Naive B cell (primary cell): ENCODE results near the gene CADM4. TPM values are rescaled to one million over a fixed set of nuclear protein-coding genes. Genes with fewer than 3 reads are reported as not detected.
A peak's percentile ranks its signal among the peaks of the same experiment; 100 is the strongest.
"Not testable (repeated sequence)": the region's sequence is repeated elsewhere in the genome, so short reads cannot be mapped to it uniquely, and the experiment has no call there.

Experiments
- ATAC-seq, 2 donors: fragments of 150-1000 bp; cut with Tn5 transposase; 2 replicates each; pipeline ENCODE4 v1.10.0; 2021; ENCODE audit warnings: low read depth in 2 of 2, mild to moderate bottlenecking in 2 of 2, moderate library complexity in 2 of 2
- DNase-seq: peaks from one replicate; pipeline ENCODE4 v3.0.0; 2022
- H3K27ac Mint-ChIP-seq, 6 donors: one replicate each; pipeline ENCODE4 v1.8.0; 2020 to 2022; ENCODE audit warnings: mild to moderate bottlenecking in 6 of 6, mixed read lengths in 6 of 6, moderate library complexity in 5 of 6, inconsistent platforms in 2 of 6
- H3K27me3 Mint-ChIP-seq, 3 donors: one replicate each; pipeline ENCODE4 v1.8.0; 2021 to 2022; ENCODE audit warnings: mixed read lengths in 3 of 3, mild to moderate bottlenecking in 1 of 3
- H3K36me3 Mint-ChIP-seq, 2 donors: one replicate each; pipeline ENCODE4 v1.8.0; 2020 to 2022; ENCODE audit warnings: mixed read lengths in 2 of 2, inconsistent platforms in 1 of 2, mild to moderate bottlenecking in 1 of 2
- H3K4me1 Mint-ChIP-seq, 3 donors: one replicate each; pipeline ENCODE4 v1.8.0; 2020 to 2022; ENCODE audit warnings: mixed read lengths in 3 of 3, inconsistent platforms in 1 of 3, mild to moderate bottlenecking in 1 of 3, moderate library complexity in 1 of 3
- H3K4me3 Mint-ChIP-seq, 8 donors: one replicate each; pipeline ENCODE4 v1.8.0; 2020 to 2022; ENCODE audit warnings: mild to moderate bottlenecking in 8 of 8, mixed read lengths in 8 of 8, moderate library complexity in 8 of 8, inconsistent platforms in 2 of 8
- H3K9me3 Mint-ChIP-seq, 7 donors: one replicate each; pipeline ENCODE4 v1.8.0; 2020 to 2022; ENCODE audit warnings: mixed read lengths in 7 of 7, mild to moderate bottlenecking in 5 of 7, inconsistent platforms in 2 of 7, moderate library complexity in 1 of 7
- polyA plus RNA-seq, 6 donors: library from polyadenylated mRNA; unstranded; fragments of 300-500 nt; fragmentation: Illumina TruSeq; gene quantifications; one replicate each; pipeline ENCODE4 v1.2.3, GENCODE V29; 2021; ENCODE audit warnings: low read depth in 6 of 6

CADM4 gene, protein sequence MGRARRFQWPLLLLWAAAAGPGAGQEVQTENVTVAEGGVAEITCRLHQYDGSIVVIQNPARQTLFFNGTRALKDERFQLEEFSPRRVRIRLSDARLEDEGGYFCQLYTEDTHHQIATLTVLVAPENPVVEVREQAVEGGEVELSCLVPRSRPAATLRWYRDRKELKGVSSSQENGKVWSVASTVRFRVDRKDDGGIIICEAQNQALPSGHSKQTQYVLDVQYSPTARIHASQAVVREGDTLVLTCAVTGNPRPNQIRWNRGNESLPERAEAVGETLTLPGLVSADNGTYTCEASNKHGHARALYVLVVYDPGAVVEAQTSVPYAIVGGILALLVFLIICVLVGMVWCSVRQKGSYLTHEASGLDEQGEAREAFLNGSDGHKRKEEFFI
- polyA plus RNA-seq = under 1 TPM in 4 of 6 donors, not detected in 2; 0.12 to 0.22 (median 0.19) TPM

DNA sequence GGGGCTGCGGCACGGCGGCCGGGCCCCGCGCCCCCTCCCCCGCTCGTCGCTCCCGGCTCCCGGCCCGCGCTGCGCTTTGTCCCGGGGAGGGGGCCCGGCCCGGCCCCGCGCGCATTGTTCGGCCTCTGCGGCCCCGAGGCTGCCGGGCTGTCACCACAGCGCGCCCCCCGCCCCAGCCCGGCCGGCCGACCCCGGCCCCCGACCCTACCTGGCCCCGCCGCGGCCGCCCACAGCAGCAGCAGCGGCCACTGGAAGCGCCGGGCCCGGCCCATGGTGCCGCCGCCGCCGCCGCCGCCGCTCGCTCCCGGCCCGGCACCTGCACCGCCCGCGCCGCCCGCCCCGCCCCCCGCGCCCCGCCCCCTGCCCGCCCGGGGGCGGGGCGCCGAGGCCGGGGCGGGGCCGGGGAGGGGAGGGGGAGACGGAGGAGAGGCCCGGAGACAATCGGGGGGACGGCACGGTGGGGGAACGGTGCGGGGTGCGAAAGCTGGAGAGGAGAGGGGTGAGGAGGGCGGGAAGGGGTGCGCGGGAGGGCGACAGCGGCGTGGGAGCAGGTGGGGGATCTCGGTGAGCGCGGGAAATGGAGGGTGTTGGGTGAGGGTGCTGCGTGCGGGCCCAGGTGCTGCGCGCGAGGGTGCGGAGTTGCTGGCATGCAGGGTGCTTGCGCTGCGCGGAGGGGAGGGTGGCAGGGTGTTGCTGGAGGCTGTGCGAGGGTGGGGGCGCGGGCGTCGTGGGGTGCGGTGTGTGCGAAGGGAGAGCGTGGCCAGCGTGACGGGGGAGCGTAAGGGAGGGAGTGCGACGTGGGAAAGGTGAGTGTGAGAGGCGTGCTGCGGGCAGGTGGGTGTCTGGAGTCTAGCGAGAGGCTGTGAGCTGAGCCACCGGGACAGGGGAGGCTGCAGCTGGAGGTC is at the start of gene CADM4:
CADM4 (minus strand) TSS at position 332 of the 905 bp plus-strand sequence; CDS start at position 272, 60 bp downstream.
- Mint-ChIP-seq H3K4me1 (peaks cover 23 to 34% (median 33%) of the 10 kb centered on the region in 3 donors), H3K27ac (peak within 1 kb of the TSS in 5 of 6 donors; percentile 23 to 90 (median 65)), H3K9me3 (no peaks in the 10 kb centered on the region), H3K36me3 (no peaks in the 10 kb centered on the region), H3K4me3 (peak within 1 kb of the TSS; percentile 79 to 92 (median 86)), H3K27me3 (peaks cover 11 to 65% (median 63%) of the 10 kb centered on the region in 3 donors)
- peak; percentile 69 to 78 for ATAC-seq
- DNase-seq = peak; percentile 27

DNA sequence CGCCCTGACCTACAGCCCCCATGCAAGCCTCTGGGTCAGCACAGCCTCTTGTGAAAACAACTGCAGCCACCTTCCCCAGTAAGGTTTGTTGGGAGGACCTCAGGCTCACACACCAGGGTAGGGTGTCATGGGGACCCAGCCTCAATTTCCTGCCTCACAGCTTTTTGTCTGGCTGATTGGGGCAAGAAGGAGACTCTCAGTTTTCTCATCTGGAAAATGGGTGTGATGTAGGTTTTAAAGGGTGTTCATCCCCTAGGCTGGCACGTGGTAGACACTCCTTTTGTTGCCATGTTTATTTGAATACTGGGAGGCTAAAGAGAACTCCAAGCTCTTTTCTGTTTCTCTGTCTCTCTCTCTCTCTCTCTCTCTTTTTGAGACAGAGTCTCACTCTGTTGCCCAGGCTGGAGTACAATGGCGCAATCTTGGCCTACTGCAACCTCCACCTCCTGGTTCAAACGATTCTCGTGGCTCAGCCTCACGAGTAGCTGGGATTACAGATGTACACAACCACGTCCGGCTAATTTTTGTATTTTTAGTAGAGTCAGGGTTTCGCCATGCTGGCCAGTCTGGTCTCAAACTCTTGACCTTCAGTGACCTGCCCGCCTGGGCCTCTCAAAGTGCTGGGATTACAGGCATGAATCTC is 48.5 kb upstream of the CADM4 start:
- Mint-ChIP-seq H3K36me3 (peaks cover 0 to 16% of the 10 kb centered on the region in 2 donors), H3K27me3 (peaks cover 4 to 15% (median 7%) of the 10 kb centered on the region in 3 donors), H3K4me3 (no peak overlapping the region), H3K4me1 (peaks cover 0 to 3% (median 0%) of the 10 kb centered on the region in 3 donors), H3K27ac (peak overlapping the region in 1 of 6 donors; percentile 63), H3K9me3 (peaks cover 5 to 20% (median 13%) of the 10 kb centered on the region in 7 donors)
- no peak for DNase-seq
- ATAC-seq = no peak

- peaks cover 0 to 3% (median 0%) of the 10 kb centered on the region in 3 donors for H3K4me1 Mint-ChIP-seq
- H3K27ac Mint-ChIP-seq = no peak overlapping the region
- no peak for ATAC-seq
- H3K36me3 Mint-ChIP-seq = peaks cover 0 to 12% of the 10 kb centered on the region in 2 donors
- peak overlapping the region in 1 of 8 donors; percentile 59 for H3K4me3 Mint-ChIP-seq
- H3K9me3 Mint-ChIP-seq = peaks cover 5 to 16% (median 13%) of the 10 kb centered on the region in 7 donors
- DNase-seq = no peak
- peaks cover 4 to 11% (median 4%) of the 10 kb centered on the region in 3 donors for H3K27me3 Mint-ChIP-seq
Measured at GRCh38 chr19:43687660-43687997, 48.0 kb upstream of the CADM4 start.

GRCh38 chr19:43684326-43684725 is 44.7 kb upstream of the CADM4 start:
- no peak overlapping the region for H3K4me3 Mint-ChIP-seq
- H3K27me3 Mint-ChIP-seq = peaks cover 0 to 5% (median 4%) of the 10 kb centered on the region in 3 donors
- peaks cover 0 to 3% (median 0%) of the 10 kb centered on the region in 3 donors for H3K4me1 Mint-ChIP-seq
- no peaks in the 10 kb centered on the region for H3K9me3 Mint-ChIP-seq
- no peak for DNase-seq
- H3K36me3 Mint-ChIP-seq = no peaks in the 10 kb centered on the region
- H3K27ac Mint-ChIP-seq = peak overlapping the region in 2 of 6 donors; percentile 13 to 38
- no peak for ATAC-seq

DNA sequence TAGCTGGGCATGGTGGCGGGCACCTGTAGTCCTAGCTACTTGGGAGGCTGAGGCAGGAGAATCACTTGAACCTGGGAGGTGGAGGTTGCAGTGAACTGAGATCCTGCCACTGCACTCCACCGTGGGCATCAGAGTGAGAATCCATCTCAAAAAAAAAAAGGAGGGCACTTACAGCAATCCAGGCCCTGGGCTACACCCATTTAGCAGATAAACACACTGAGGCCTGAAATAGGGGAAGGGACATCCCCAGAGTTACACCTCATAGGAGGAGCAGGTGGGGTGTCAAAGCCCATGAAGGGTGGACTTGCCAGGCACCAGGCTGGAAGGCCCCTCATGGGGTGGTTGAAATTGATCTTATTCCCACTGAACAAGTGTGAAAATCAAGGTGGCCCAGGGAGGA is 44.3 kb upstream of the CADM4 start:
- H3K27me3 Mint-ChIP-seq = peaks cover 0 to 5% (median 4%) of the 10 kb centered on the region in 3 donors
- H3K4me1 Mint-ChIP-seq = peaks cover 0 to 3% (median 0%) of the 10 kb centered on the region in 3 donors
- no peak for ATAC-seq

GRCh38 chr19:43682824-43683661 is 43.4 kb upstream of the CADM4 start:
- Mint-ChIP-seq H3K4me1 (peaks cover 0 to 3% (median 0%) of the 10 kb centered on the region in 3 donors), H3K9me3 (no peaks in the 10 kb centered on the region), H3K4me3 (peak overlapping the region in 1 of 8 donors; percentile 29), H3K36me3 (no peaks in the 10 kb centered on the region), H3K27ac (peak overlapping the region in 2 of 6 donors; percentile 58 to 62), H3K27me3 (peaks cover 0 to 5% (median 4%) of the 10 kb centered on the region in 3 donors)
- DNase-seq (no peak), ATAC-seq (no peak)

More for the DNA sequence above, 44.3 kb upstream of the CADM4 start:
- no peaks in the 10 kb centered on the region for H3K9me3 Mint-ChIP-seq
- no peak overlapping the region for H3K4me3 Mint-ChIP-seq
- no peak overlapping the region for H3K27ac Mint-ChIP-seq
- H3K36me3 Mint-ChIP-seq = no peaks in the 10 kb centered on the region
- DNase-seq = no peak

DNA sequence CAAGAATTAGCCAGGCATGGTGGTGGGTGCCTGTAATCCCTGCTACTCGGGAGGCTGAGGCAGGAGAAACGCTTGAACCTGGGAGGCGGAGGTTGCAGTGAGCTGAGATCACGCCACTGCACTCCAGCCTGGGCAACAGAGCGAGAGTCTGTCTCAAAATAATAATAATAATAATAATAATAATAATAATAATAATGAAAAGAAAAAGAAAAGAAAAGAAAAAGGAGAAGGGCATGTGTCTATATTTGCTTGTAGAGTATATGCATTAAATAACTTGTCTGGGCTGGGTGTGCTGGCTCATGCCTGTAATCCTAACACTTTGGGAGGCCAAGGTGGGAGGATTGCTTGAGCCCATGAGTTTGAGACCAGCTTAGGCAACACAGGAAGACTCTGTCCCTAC is 42.6 kb upstream of the CADM4 start:
- H3K27me3 Mint-ChIP-seq, H3K4me1 Mint-ChIP-seq, ATAC-seq, H3K36me3 Mint-ChIP-seq, H3K9me3 Mint-ChIP-seq, H3K4me3 Mint-ChIP-seq, DNase-seq: not testable (repeated sequence)
- peak overlapping the region in 1 of 6 donors; percentile 47 for H3K27ac Mint-ChIP-seq

- no peak for DNase-seq
- H3K27ac Mint-ChIP-seq = no peak overlapping the region
Measured at GRCh38 chr19:43681821-43682220, 42.2 kb upstream of the CADM4 start.

GRCh38 chr19:43678512-43679261 is 39.0 kb upstream of the CADM4 start:
- Mint-ChIP-seq H3K4me3 (no peak overlapping the region), H3K9me3 (no peaks in the 10 kb centered on the region), H3K27me3 (peaks cover 0 to 16% (median 3%) of the 10 kb centered on the region in 3 donors), H3K36me3 (no peaks in the 10 kb centered on the region), H3K4me1 (peaks cover 0 to 10% (median 4%) of the 10 kb centered on the region in 3 donors), H3K27ac (no peak overlapping the region)
- no peak for ATAC-seq
- DNase-seq = no peak

More at GRCh38 chr19:43681821-43682220, 42.2 kb upstream of the CADM4 start:
- Mint-ChIP-seq H3K4me1 (peaks cover 0 to 3% (median 0%) of the 10 kb centered on the region in 3 donors), H3K9me3 (no peaks in the 10 kb centered on the region), H3K4me3 (no peak overlapping the region), H3K27me3 (peaks cover 0 to 9% (median 0%) of the 10 kb centered on the region in 3 donors), H3K36me3 (no peaks in the 10 kb centered on the region)
- ATAC-seq = no peak

- Mint-ChIP-seq H3K9me3 (no peaks in the 10 kb centered on the region), H3K4me1 (peaks cover 0 to 10% (median 4%) of the 10 kb centered on the region in 3 donors), H3K36me3 (no peaks in the 10 kb centered on the region), H3K4me3 (no peak overlapping the region), H3K27me3 (peaks cover 0 to 23% (median 3%) of the 10 kb centered on the region in 3 donors), H3K27ac (no peak overlapping the region)
- DNase-seq (no peak), ATAC-seq (no peak)
Measured at GRCh38 chr19:43675906-43676305, 36.3 kb upstream of the CADM4 start.

GRCh38 chr19:43675269-43675879 is 35.7 kb upstream of the CADM4 start:
- Mint-ChIP-seq H3K27ac (peak overlapping the region in 1 of 6 donors; percentile 33), H3K36me3 (no peaks in the 10 kb centered on the region), H3K27me3 (peaks cover 0 to 27% (median 3%) of the 10 kb centered on the region in 3 donors), H3K9me3 (no peaks in the 10 kb centered on the region), H3K4me3 (no peak overlapping the region), H3K4me1 (peaks cover under 1 to 13% (median 4%) of the 10 kb centered on the region in 3 donors)
- ATAC-seq (no peak), DNase-seq (no peak)
